CD1c-positive myeloid dendritic cell (primary cell): ENCODE data around the gene RET.

ENCODE experiments used
- DNase-seq: peaks from one replicate; pipeline ENCODE4 v3.0.0-alpha.2; 2016; ENCODE audit errors: extremely low spot score

RET gene

DNA sequence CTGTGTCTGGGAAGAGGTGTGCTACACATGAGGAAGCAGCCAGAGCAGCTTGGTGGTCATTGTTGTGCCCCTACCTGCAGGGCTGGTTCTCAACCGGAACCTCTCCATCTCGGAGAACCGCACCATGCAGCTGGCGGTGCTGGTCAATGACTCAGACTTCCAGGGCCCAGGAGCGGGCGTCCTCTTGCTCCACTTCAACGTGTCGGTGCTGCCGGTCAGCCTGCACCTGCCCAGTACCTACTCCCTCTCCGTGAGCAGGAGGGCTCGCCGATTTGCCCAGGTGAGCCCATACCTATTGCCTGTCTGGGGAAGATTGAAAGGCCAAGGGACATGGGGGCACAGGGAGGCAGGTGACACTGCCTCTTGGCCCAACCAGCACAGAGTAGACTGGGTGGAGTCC is 32.1 kb downstream of the RET start:
- DNase-seq: no peak

DNA sequence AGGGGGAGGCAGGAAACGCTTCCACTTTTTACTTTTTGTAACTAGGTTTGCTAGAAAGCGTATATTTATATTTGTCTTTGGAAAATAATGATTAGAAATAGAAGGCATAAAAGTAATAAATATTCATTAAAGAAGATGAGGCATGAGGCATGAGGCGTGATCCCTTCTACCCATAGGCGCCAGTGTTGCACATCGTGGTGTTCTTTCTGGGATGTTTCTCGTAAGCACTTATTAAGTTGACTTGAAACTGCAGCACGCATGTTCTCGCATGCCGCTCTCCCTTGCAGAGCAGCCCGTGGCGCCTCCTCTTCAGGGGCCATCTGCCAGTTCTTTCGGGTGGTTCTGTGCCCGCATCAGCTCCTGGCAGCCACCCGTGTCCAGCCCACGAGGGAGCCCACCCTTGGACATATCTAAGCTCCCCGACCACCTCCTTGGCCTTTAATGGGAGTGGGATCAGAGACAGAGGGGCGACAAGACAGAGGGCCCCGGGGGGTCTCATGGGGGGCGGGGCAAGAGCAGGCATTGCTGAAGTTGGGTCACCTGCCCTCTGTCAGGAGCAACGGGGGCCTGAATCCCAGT is 32.9 kb downstream of the RET start:
- DNase-seq: no peak

DNA sequence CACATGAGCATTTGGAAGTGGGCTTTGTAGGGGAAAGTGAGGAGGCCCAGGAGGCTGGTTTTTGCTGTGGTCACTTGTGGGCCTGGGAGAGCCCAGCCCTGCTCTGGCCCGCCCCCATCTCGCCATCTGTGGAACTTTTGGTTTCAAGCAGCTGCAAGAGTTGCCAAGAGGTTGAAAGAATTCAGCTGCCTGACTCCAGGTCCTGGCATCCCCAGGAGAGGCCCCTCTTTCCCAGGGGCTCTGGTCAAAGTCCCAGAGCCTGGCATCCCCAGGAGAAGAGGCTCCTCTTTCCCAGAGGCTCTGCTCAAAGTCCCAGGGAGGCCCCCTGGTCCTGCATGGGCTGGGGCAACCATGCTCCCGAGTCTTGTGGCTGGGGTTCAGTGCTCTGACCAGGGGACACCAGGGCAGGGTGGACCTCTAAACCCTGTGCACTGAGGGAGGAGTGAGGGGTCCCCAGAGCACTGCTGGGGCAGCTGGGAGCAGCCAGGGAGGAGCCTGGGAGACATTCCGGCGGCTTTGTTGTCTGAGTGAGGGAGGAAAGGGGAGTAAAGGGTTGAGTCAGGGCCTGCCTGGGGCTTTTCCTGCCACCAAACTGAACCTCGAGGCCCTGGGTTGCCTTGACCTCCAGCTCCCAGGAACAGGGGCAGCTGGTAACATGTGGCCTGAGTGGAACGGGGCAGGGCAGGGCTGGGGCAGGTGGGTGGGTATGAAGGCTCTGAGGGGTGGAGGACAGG is 33.6 kb downstream of the RET start:
- DNase-seq: peak; percentile 31

DNA sequence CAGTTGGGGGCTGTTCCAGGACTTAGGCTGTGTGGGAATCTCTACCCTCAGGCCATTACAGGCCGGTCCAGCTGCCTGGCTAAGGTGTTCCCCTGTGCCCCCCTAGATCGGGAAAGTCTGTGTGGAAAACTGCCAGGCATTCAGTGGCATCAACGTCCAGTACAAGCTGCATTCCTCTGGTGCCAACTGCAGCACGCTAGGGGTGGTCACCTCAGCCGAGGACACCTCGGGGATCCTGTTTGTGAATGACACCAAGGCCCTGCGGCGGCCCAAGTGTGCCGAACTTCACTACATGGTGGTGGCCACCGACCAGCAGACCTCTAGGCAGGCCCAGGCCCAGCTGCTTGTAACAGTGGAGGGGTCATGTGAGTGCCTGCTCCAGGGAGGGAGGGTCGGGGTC is 34.2 kb downstream of the RET start:
- no peak for DNase-seq

DNA sequence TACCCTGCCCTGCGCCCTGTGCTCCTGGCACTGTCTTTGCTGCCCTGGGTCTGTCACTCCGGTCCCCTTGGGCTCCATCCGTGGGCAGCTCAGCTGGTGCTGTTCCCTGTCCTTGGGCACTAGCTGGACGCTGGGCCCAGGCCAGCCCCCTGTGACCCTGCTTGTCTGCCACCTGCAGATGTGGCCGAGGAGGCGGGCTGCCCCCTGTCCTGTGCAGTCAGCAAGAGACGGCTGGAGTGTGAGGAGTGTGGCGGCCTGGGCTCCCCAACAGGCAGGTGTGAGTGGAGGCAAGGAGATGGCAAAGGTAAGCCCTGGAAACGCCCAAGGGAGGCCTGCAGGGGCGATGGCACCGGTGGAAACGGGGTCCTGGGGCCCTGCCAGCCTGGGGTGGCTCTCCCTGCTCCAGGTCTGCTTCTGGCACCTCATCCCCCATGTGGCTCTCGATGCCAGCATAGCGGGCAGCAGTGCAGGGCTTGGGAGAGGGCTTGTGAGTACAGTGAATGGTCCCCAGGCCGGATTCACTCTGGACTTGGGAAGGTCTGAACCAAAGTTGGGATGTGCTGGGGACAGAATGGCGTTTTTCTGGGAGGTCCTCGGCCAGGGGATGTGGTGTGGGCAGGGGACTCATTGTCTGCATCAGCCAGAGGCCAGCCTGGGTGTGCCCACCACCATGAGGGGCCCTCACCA is 35.2 kb downstream of the RET start:
- no peak for DNase-seq

DNA sequence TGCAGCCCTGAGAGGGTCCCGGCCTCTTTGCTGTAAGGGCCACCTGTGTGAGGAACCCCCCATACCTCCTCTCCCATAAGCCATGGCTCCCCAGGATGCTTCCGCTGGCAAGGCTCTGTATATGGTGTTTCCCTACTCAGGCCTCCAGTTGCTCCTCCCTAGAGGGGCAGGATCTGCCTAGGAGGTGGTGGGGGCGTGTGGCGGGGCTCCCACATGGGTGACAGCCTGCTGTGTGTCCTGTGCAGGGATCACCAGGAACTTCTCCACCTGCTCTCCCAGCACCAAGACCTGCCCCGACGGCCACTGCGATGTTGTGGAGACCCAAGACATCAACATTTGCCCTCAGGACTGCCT is 35.7 kb downstream of the RET start:
- no peak for DNase-seq

DNA sequence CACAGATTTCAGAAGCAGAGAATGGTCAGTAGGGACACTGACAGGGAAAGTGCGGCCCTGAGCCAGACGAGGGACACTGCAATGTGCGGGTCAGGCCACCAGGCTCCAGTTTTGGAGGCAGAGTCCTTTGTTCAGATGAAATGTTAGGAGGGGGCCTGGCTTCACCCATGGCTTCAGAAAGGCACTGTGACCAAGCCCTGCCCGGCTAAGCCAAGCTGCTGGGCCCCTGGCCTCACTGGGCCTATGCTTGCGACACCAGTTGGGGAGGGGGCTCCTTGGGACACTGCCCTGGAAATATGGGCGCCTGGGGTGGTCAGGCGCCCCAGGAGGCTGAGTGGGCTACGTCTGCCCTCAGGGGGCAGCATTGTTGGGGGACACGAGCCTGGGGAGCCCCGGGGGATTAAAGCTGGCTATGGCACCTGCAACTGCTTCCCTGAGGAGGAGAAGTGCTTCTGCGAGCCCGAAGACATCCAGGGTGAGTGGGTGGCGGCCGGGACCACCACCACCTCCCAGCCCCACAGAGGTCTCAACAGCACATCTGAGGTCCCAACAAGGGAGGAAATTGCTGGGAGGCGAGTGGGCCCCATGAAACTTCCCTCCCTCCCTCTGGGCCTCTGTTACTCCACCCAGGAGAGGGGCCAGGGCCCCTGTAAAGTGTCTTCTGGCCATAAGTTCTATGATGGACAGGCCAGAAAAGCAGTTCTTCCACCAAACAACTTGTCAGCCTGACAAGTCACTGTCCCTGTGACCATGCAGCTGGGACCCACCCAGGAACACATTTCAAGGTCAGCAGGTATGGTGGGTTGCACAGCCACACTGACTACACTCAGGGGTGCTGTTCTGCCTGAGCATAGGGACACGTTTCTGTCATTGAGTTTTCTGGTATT is 36.6 kb downstream of the RET start:
- DNase-seq: no peak

DNA sequence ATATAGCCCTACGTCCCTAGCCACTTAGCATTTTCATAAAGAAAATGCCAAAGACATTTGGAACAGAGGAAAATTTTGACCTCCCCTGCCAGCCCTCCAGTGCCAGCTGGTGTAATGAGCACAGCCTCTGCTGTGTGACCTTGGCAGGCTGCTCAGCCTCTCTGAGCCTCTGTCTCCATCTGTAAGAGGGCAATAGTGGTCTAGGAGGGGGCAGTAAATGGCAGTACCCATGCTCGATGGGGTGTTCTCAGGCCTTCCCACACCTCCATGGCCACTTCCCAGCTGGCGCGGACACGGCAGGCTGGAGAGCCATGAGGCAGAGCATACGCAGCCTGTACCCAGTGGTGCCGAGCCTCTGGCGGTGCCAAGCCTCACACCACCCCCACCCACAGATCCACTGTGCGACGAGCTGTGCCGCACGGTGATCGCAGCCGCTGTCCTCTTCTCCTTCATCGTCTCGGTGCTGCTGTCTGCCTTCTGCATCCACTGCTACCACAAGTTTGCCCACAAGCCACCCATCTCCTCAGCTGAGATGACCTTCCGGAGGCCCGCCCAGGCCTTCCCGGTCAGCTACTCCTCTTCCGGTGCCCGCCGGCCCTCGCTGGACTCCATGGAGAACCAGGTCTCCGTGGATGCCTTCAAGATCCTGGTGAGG is 37.3 kb downstream of the RET start:
- DNase-seq: no peak

DNA sequence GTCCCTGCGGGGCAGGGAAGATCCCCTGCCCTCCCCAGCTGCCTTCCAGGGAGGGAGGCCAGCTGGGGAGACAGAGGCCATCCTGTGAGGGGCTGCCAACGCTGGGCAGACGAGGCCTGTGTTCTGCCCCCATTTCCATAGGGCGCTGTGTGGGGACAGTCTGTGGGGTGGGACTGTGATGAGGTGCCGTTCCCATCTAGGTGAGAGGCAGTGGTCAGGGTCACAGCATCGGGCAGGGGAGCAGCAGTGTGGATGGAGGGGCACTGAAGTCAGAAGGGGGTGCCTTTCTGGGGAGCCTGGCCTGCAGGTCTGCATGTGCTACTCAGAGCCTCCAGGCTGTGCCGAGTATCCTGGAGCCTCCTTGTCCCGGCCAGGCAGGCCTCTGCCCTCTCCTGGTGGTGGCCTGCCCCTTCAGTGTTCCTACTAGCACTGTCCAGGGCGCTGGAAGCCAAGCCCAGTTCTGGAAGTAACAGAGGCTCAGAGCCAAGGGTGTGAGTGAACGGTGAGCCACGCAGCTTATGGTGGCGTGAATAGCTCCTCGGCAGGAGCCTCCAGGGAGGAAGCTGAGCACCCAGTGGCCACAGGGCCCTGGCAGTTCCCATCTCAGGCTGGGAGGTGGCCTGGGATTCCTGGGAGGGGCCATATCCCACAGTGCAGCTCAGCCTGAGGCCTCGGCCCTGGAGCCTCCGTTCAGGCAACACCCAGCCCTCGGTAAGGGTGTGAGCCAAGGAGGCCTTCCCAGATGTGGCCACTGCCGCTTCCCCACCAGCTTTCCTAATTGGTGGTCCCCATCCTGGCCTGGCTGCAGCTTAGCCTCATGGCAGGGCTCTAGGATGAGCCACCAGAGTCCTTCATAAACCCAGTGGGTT is 38.1 kb downstream of the RET start:
- DNase-seq: no peak

DNA sequence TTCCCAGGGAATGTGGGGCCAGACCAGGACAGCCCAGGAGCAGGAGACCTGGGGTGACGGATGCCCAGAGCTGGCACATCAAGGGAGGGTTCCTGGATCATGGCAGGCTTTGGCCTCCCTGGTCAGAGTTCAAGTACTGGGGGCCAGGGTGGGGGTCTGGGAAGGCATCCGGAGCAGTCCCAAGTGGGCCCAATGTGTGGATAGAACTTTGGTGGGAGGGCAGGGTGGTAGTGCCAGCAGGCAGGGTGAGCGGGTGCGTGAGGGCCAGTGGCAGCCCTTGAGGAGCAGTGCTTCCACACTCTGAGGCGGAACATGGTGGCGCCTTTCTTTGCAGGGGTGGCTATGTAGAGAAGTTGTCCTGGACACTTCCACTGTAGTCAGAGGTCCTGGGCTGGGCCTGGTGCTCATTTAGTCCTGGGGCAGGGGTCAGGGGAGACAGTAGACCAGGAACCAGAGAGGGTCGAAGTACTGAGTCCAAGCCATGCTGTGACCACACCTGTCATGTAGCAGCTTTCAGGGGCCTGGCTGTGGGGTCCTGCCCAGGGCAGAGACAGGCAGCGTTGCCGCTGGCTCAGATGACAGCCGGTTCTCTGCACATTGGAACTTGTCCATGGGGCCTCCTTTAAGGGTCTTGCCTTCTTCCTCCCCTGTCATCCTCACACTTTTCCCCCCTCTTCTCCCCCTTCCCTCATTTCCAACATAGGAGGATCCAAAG is 39.2 kb downstream of the RET start:
- no peak for DNase-seq

DNA sequence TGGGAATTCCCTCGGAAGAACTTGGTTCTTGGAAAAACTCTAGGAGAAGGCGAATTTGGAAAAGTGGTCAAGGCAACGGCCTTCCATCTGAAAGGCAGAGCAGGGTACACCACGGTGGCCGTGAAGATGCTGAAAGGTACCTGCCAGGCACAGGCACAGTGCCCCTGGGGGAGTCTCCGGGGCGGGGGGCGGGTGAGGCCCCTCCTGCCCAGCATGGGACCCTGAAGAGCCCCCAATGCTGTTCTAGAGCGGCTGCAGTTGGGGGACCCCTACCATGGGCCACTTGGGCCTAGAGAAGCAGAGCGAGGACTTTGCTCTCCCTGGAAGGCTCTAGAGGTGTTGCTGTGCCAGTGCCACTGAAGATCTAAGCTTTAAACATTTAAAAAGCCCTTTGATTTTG is 39.7 kb downstream of the RET start:
- no peak for DNase-seq

DNA sequence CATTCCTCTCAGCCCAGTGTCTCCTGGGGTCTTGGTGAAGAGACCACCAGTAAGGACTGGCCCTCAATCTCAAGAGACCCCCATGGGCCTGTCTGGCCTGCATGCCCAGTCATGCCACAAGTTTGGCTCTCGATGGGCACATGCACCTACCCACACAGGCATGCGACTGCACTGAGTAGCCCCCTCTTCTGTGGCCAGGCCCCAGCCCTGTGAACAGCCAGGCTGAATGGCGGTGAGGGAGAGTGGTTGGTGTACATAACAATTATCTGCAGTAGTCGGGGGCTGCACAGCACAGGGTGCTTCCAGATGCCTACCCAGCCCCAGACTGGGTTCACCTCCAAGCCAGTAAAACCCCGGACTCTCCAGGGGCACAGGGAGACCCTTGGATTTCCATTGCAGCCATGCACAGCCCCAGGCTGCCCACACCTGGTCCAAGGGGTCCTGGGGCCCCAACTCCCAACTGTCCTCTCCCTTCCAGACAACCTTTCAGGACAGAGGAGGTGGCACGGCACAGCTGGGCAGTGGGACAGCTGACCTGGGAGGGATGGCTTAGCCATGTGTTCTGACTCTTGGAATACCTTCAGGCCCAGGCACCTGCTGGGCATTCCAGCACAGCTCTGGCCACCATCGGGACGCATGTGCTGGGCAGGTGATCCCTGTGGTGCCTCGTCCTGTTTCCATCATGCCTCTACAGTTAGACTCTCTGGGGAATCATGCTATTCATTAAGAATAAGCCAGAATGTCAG is 40.3 kb downstream of the RET start:
- DNase-seq: no peak

DNA sequence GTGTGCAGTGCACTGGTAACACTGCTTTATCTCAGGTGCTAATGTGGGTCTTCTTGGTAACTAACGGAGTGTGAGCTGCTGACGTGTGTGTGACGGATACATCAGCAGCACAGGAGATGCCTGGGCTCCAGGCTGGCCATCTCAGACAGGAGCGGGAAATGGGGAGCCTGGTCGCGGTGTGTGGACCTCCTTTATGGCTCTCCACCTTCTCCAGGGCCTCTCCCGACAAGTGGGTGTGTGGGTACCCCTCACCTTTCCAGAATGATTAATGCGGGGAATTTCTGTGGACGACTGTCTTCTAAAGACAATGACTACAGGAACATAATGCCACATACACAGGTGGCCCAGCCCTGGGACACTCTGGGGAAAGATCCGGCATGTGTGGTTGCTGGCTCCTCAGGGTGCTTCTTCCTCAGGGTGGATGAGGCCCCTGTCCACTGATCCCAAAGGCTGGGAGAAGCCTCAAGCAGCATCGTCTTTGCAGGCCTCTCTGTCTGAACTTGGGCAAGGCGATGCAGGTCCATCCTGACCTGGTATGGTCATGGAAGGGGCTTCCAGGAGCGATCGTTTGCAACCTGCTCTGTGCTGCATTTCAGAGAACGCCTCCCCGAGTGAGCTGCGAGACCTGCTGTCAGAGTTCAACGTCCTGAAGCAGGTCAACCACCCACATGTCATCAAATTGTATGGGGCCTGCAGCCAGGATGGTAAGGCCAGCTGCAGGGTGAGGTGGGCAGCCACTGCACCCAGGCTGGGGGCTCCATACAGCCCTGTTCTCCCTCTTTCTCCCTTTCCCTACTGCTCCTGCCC is 41.1 kb downstream of the RET start:
- no peak for DNase-seq

DNA sequence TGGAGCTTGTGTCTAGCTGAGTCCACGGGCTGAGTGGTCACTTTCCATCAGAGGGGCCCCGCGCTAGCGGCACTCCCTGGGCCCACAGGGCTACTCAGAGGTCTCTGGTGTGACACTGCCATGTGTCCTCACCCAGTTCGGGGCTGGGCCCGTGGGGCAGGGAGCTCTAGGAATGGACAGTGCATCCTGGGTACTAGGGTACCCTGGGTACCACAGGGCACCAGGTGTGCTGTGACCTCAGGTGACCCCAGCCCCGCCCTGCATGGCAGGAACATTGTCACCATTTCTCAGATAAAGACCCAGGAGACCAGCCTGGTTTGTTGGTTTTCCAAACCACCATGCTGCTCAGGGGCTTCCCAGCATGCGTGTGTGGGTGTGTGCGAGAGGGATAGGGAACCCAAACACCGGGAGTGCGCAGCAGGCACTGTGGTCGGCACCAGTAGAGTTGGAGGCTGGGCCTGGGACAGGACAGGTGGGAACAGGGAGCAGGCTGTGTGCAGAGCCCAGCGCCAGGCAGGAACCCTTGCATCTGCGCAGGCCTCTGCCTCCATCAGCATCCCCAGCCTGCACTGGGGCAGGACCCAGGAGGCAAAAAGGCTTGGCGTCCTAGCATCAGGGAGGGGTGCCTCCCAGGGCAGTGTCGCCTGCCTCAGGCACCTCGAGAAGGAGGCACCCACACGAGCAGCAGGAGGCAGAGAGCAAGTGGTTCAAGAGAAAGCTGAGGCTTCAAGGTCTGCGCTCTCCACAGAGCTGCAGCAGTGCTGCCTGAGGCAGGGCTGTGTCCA is 42.0 kb downstream of the RET start:
- DNase-seq: no peak

DNA sequence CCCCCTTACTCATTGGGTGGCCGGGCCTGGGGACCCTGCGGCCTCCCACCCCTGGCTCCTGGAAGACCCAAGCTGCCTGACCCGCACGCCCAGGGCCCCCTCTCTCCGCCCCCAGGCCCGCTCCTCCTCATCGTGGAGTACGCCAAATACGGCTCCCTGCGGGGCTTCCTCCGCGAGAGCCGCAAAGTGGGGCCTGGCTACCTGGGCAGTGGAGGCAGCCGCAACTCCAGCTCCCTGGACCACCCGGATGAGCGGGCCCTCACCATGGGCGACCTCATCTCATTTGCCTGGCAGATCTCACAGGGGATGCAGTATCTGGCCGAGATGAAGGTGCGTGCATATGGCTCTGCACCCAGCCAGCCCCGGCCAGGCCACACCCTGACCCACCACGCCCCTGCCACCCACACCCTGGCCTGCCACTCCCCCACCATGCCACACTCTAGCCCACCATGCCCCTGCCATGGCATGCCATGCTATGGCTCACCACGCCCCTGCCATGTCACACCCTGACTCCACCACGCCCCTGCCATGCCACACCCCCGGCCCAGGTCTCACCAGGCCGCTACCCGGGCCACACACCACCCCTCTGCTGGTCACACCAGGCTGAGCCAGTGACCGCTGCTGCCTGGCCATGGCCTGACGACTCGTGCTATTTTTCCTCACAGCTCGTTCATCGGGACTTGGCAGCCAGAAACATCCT is 42.7 kb downstream of the RET start:
- no peak for DNase-seq

DNA sequence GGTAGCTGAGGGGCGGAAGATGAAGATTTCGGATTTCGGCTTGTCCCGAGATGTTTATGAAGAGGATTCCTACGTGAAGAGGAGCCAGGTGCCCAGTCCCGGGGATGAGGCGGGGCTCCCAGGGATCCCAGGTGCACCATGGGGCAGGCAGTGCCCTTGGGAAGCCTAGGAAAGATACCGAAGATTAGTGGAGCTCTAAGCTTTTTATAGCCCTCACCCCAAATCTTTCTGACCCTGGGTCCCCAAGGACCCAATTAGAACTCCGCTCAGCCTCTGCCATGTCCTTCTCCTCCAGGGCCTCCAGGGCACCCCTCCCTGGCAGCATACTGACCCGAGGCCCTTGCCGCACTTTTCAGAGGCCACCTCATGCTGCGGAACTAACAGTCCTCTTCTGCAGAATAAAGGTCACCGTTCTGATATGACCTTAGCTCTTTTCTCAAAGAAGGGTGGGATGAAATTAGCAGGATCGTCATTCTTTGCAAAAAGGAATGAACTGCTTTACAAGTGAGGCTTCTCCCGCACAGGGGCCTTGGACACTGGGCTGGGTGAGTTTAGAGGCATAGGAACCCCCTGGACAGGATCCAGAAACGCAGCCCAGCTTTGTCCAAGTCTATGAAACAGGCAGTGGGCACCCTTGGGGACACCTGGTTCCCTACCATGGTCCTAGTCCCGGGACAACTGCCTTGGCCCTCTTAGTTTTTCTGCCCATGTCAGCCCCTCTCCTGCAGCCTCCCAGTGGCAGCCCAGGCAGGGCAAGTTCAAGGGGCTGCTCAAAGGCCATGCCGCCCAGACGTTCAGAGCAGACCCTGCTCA is 43.5 kb downstream of the RET start:
- DNase-seq: no peak
